ENCODE measurements around the gene CARMIL1.

CARMIL1 gene

GRCh38 chr6:25450469-25451198, 171.5 kb downstream of the CARMIL1 start:
- no peak for DNase-seq

DNA sequence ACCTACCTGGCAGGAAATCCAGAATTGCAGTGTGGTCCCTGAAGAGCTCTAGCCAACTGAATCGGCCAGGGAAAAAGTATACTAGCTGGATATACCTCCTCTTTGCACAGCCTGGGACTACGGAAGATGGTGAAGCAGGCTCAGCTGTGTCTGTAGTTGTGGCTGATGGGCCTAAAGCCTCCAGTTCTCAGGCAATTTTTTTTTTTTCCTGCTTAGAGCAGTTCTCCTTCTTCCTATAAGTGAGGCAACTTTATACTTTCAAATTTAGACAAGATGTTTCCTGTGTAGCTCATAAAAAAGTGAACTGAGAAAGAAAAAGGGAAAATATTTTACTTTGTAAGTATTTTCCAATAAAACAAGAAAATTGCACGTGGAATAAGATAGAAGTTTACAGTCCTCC, 172.9 kb downstream of the CARMIL1 start:
- DNase-seq = no peak

- DNase-seq = no peak
These were observed 174.1 kb downstream of the CARMIL1 start for GRCh38 chr6:25453288-25453687.

DNA sequence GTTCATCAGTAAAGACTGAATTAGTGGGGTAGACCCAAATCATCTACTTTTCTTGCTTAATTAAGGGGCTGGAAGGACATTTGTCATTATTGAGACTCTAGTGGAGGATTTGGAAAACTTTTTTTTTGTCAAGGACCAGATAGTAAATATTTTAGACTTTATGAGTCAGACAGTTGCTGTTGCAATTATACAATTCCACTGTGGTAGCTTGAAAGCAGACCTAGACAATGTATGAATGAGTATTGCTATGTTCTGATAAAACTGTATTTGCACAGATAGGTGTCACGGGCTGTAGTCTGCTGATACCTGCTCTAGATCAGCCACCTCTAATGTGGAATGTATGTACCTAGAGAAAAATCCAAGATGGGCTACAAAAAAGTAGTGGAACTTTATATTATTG, 175.0 kb downstream of the CARMIL1 start:
- DNase-seq = no peak

- no peak for DNase-seq
These were observed 177.3 kb downstream of the CARMIL1 start for GRCh38 chr6:25456249-25457040.

GRCh38 chr6:25457516-25457915, 178.3 kb downstream of the CARMIL1 start:
- no peak for DNase-seq

DNA sequence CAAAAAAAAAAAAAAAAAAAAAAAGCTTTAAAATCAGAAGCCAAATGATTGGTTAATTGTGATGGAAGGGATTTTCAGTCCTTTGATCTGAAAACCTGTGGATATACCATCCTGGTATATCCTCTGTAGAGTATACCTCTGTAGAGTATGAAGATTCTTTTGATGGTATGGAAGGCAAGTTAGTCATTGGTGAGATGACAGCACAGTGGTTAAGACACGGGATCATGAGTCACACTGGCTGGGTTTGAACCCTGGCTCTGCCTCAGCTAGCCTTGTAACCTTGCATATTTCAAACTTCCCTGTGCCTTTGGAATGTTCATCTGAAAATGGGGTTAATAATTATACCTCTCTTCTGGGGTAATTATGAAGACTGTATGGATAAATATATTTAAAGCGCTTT, 179.3 kb downstream of the CARMIL1 start:
- DNase-seq = no peak

GRCh38 chr6:25462235-25462897, 183.2 kb downstream of the CARMIL1 start:
- DNase-seq = no peak

DNA sequence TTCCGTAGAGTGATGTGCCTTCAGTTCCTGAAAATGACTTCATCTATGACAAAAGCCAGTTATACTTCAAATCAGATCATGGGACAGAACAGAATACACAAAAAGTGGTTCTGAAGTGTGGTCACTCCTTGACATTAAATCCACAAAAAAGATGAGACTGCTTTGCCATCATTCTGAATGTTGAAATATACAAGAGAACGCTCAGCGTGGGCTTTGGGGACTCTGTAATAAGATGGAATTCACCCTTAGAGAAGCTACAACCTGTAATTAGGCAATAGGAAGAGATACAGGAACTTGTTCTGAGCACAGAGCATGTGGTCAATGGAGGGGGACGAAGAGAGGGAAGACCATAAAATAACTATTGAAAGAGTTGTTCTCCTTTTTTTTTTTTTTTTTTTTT, 184.3 kb downstream of the CARMIL1 start:
- no peak for DNase-seq

DNA sequence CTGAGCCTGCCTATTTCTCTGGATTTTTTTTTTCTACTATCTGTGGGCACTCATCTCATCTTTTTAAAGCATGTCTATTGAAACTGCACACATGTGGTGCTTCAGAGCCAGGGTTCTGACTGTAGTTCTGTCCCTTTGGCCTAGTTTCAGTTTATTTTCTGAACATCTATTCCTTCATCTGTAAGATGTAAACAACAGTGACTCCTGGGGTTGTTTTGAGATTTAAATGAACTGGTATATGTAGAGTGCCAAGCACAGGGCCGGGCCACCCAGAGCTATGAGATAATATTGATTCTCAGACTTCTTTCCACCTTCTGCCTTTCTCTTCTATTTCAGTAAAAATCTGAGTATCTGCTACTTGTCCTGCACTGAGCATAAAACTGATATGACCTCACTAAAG, 185.1 kb downstream of the CARMIL1 start:
- DNase-seq = no peak

GRCh38 chr6:25465941-25466340, 186.8 kb downstream of the CARMIL1 start:
- DNase-seq = no peak

GRCh38 chr6:25468881-25469280, 189.7 kb downstream of the CARMIL1 start:
- no peak for DNase-seq

- DNase-seq = no peak
These were observed 190.7 kb downstream of the CARMIL1 start for GRCh38 chr6:25469797-25470388.

GRCh38 chr6:25472306-25472705, 193.1 kb downstream of the CARMIL1 start:
- DNase-seq = no peak

DNA sequence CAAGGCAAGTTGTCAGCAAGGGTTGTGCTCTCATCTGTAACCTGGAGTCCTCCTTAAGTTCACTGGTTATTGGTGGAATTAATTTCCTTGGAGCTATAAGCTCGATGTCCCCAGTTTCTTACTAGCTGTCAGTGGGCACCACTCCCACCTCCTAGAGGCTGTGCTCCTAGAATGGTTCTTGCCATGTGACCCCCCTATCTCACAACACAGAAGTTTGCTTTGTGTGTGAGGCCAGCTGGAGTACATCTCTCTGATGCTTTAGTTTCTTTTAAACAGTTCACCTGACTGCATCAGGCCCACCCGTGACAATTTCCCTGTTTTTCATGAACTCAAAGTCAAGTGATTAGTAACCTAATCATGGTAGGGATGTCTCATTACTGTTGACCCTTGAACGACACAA, 193.7 kb downstream of the CARMIL1 start:
- DNase-seq = no peak

GRCh38 chr6:25473447-25473846, 194.3 kb downstream of the CARMIL1 start:
- DNase-seq = no peak

DNA sequence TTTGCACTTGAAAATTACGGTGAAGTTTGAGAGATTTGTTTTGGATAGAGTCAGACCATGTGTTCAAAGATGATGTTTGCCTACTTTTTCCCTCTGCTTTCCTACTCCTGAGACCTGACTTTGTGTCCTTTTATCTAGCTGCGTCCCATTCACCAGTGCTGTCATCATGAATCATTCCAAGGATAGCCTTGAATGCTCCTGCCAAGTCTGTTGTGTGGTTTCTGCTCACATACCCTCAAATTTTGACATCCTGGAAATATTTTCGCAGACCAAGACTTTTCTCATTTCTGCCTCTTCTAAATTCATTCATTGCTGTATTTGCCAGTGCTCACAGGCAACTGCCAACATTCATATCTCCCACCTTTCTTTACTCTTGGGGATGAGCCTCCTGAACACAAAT, 197.0 kb downstream of the CARMIL1 start:
- no peak for DNase-seq

- no peak for DNase-seq
These were observed 197.9 kb downstream of the CARMIL1 start for GRCh38 chr6:25477006-25477590.

- DNase-seq = no peak
These were observed 199.8 kb downstream of the CARMIL1 start for GRCh38 chr6:25478973-25479372.

- no peak for DNase-seq
These were observed 202.1 kb downstream of the CARMIL1 start for GRCh38 chr6:25481267-25481666.

DNA sequence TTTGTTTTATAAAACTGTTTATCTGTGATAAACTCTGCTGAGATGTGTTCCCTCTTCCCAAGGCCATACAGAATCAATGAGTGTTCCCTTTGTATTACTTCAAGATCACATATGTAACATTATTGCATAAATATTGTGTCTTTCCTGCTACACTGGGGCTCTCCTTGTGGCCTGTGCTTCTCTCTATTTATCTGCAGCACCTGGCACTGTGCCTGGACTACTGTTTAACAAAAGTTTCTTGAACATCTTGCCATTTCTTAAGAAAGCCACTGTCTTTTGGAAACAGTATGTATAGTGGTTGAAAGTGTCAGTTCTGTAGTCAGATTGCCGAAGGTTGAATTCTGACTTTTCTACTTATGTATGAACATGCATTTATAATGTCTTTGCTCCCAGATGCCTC, 203.8 kb downstream of the CARMIL1 start:
- no peak for DNase-seq

GRCh38 chr6:25483943-25484342, 204.8 kb downstream of the CARMIL1 start:
- no peak for DNase-seq

DNA sequence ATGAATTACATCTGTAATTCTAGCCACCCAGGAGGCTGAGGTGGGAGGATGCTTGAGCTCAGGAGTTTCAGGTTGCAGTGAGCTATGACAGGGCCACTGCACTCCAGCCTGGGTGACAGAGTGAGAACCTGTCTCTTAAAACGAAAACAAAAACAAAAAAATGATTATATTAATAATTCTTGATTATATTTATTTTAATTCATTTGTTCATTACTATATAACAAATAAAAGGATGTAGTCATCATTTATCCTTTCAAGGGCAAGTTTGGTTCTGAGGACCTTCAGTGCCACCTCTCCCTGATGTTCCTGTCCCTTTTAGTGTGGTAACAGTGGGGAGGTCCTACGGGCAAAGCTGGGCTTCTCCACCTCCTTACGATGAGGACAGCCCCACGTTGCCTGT, 205.7 kb downstream of the CARMIL1 start:
- no peak for DNase-seq

Measured in activated CD4-positive, alpha-beta T cell treated with anti-CD3 and anti-CD28 coated beads, Interleukin-2, amount 50 U/mL, for 1 hour (primary cell).